ENCODE measurements around the gene NDUFA7.
"Not testable (repeated sequence)": the region's sequence is repeated elsewhere in the genome, so short reads cannot be mapped to it uniquely, and the experiment has no call there.

NDUFA7 gene

GRCh38 chr19:8318835-8319234 is 2.3 kb downstream of the NDUFA7 start:
- DNase-seq, result not testable (repeated sequence)

- no peak for DNase-seq
These were observed 4.6 kb downstream of the NDUFA7 start for GRCh38 chr19:8316351-8317125.

GRCh38 chr19:8314981-8315640 is 6.1 kb downstream of the NDUFA7 start:
- DNase-seq, result not testable (repeated sequence)

GRCh38 chr19:8311461-8312260 is 9.5 kb downstream of the NDUFA7 start:
- DNase-seq, result no peak

GRCh38 chr19:8310342-8311055 is 10.7 kb downstream of the NDUFA7 start:
- DNase-seq, result no peak

- no peak for DNase-seq
These were observed 12.3 kb downstream of the NDUFA7 start for GRCh38 chr19:8308891-8309291.

GRCh38 chr19:8307965-8308866 is 13.0 kb downstream of the NDUFA7 start, which contains the start of gene CD320:
TSS of gene CD320 (minus strand) at chr19:8308358. CDS start at chr19:8308290, 68 bp downstream.
- peak; percentile 97 for DNase-seq

GRCh38 chr19:8307400-8307964 is 13.7 kb downstream of the NDUFA7 start:
- no peak for DNase-seq

- no peak for DNase-seq
These were observed 14.7 kb downstream of the NDUFA7 start for GRCh38 chr19:8306235-8307054.

- DNase-seq, result no peak
These were observed 15.4 kb downstream of the NDUFA7 start for GRCh38 chr19:8305798-8306197.

GRCh38 chr19:8304841-8305621 is 16.1 kb downstream of the NDUFA7 start:
- DNase-seq, result no peak

- DNase-seq, result no peak
These were observed 18.4 kb downstream of the NDUFA7 start for GRCh38 chr19:8302734-8303133.

GRCh38 chr19:8302357-8302691 is 18.9 kb downstream of the NDUFA7 start:
- no peak for DNase-seq

- DNase-seq, result not testable (repeated sequence)
These were observed 29.8 kb downstream of the NDUFA7 start for GRCh38 chr19:8291337-8291736.

GRCh38 chr19:8276508-8276907 is 44.7 kb downstream of the NDUFA7 start:
- DNase-seq, result not testable (repeated sequence)

GRCh38 chr19:8269724-8270123 is 51.5 kb downstream of the NDUFA7 start:
- no peak for DNase-seq

GRCh38 chr19:8265872-8266271 is 55.3 kb downstream of the NDUFA7 start:
- no peak for DNase-seq

- not testable (repeated sequence) for DNase-seq
These were observed 56.9 kb downstream of the NDUFA7 start for GRCh38 chr19:8264248-8264647.

GRCh38 chr19:8262431-8262830 is 58.7 kb downstream of the NDUFA7 start:
- no peak for DNase-seq

- no peak for DNase-seq
These were observed 59.3 kb downstream of the NDUFA7 start for GRCh38 chr19:8261881-8262280.

Data from eye (tissue), 1 donor.